ENCODE results near the gene ZNF335. TPM values are rescaled to one million over a fixed set of nuclear protein-coding genes. Genes with fewer than 3 reads are reported as not detected.

The ZNF335 gene
- total RNA-seq, 4 donors from 2014 or later: 14.5 to 29.1 (median 19.7) TPM

DNA sequence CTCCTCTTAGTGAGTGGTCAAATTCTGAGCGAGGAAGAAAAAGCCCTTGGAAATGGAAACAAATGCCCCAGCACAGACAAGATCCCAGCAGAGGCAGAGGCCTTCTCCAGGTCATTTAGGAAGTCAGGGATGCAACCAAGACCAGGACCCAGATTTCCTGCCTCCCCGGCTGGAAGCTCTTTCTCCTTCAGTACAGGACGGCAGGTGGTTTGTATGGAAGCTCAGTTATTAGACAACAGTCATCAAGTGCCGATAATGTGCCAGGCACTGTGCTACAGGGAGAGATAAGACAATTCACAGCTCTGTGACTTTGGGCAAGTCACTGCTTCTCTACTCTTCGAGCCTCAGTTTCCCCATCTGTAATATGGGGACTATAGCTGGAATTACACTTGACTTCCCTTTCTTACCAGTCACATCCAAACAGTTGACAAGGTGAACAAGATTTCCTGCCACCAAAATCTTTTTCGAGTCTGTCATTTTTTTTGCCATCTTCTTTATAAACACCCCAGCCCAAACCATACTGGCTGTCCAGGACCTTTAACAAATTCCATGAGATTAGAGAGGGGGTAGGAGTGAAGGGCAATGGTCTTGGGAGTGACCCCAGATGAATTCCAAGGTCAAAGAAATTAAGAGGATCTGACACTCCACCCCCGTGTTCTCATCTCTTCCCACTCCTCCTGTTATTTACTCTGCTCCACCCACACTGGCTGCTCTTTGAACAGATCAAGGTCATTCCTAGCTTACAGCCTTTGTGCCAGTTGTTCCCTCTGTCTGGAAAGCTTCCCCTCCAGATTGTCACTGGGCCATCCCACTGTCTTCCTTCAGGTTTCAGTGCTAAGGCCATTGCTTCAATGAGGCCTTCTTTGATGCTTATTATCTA, 42.8 kb upstream of the ZNF335 start:
- DNase-seq (ENCODE audit: low spot score): no peak
- TF ChIP-seq CTCF (IDR thresholded peaks at IDR 0.05): no peak
- no peak for ATAC-seq (ENCODE audit: low FRiP score)

DNA sequence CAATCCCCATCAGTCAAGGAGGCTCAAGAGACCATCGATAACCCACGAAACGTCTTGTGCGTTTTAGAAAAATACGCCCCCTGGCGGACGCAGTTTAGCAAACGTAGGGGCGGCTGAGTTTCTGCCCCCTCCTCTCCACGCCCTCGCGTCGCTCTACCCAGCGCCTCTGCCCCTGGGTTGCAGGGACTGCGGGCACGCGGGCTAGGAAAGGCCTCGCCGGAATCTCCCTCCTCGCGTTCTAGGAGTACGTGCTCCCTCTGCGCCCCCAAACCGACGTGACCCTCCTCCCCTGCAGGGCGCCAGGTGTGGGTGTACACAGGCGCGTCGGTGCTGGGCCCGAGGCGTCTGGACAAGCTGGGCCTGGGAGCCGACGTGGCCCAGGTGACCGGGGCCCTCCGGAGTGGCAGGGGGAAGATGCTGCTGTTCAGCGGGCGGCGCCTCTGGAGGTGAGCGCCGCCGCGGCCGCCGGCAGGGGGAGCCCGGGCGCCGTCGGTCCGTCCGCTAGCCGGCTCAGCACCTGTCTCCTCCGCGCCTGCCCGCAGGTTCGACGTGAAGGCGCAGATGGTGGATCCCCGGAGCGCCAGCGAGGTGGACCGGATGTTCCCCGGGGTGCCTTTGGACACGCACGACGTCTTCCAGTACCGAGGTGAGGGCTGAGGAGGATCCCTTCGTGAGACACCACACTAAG, 42.0 kb upstream of the ZNF335 start:
- TF ChIP-seq CTCF (IDR thresholded peaks at IDR 0.05): peak in 1 of 3 donors; percentile 14
- DNase-seq (ENCODE audit: low spot score) (no peak), ATAC-seq (ENCODE audit: low FRiP score) (no peak)

DNA sequence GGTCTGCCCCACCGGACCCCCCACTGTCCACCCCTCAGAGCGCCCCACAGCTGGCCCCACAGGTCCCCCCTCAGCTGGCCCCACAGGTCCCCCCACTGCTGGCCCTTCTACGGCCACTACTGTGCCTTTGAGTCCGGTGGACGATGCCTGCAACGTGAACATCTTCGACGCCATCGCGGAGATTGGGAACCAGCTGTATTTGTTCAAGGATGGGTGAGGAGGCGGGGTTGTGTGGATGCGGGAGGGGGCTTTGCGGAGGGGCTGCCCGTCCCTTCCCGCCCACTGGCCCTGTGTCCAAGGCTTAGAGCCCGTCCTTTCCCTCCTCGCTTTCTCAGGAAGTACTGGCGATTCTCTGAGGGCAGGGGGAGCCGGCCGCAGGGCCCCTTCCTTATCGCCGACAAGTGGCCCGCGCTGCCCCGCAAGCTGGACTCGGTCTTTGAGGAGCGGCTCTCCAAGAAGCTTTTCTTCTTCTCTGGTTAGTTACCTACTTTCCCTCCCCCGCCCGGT, 41.4 kb upstream of the ZNF335 start:
- no peak for ATAC-seq (ENCODE audit: low FRiP score)
- DNase-seq (ENCODE audit: low spot score): no peak
- TF ChIP-seq CTCF (IDR thresholded peaks at IDR 0.05): no peak

GRCh38 chr20:46012921-46013320, 40.9 kb upstream of the ZNF335 start:
- ATAC-seq (ENCODE audit: low FRiP score) (no peak), DNase-seq (ENCODE audit: low spot score) (no peak)
- no peak for TF ChIP-seq CTCF (IDR thresholded peaks at IDR 0.05)

DNA sequence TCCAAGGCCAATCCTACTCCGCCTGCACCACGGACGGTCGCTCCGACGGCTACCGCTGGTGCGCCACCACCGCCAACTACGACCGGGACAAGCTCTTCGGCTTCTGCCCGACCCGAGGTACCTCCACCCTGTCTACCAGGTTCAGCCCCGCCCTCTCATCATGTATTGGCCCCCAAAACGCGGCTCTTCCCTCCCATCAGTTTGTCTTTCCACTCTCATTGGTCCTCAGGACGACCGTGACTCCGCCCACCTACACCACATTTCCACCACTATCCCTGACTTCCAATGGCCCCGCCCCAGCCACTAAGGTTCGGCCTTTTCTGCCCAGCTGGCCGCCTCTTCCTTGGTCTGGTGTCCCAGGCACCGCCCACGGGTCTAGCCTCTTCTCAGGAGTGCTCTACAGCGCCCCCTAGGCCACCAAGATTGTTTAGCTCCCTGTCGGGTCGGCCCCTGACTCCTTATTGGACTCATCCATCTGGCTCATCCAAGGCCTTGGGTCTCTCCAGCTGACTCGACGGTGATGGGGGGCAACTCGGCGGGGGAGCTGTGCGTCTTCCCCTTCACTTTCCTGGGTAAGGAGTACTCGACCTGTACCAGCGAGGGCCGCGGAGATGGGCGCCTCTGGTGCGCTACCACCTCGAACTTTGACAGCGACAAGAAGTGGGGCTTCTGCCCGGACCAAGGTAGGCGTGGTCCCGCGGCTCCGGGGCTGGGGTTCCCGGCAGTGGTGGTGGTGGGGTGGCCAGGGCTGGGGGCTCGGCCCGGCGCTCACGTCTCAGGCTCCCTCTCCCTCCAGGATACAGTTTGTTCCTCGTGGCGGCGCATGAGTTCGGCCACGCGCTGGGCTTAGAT, 39.9 kb upstream of the ZNF335 start:
- no peak for TF ChIP-seq CTCF (IDR thresholded peaks at IDR 0.05)
- DNase-seq (ENCODE audit: low spot score) (no peak), ATAC-seq (ENCODE audit: low FRiP score) (no peak)

- no peak for TF ChIP-seq CTCF (IDR thresholded peaks at IDR 0.05)
- DNase-seq (ENCODE audit: low spot score) (no peak), ATAC-seq (ENCODE audit: low FRiP score) (no peak)
Measured at GRCh38 chr20:46010491-46011391, 38.7 kb upstream of the ZNF335 start.
